Measurements from ENCODE around the gene LYRM9.
"Not testable (repeated sequence)": the region's sequence is repeated elsewhere in the genome, so short reads cannot be mapped to it uniquely, and the experiment has no call there.

The LYRM9 gene

GRCh38 chr17:27905447-27906225 is 12.5 kb upstream of the LYRM9 start:
- DNase-seq, result no peak

- no peak for DNase-seq
Measured at GRCh38 chr17:27904534-27905446, 11.6 kb upstream of the LYRM9 start.

- DNase-seq, result no peak
Measured at GRCh38 chr17:27904114-27904513, 10.9 kb upstream of the LYRM9 start.

DNA sequence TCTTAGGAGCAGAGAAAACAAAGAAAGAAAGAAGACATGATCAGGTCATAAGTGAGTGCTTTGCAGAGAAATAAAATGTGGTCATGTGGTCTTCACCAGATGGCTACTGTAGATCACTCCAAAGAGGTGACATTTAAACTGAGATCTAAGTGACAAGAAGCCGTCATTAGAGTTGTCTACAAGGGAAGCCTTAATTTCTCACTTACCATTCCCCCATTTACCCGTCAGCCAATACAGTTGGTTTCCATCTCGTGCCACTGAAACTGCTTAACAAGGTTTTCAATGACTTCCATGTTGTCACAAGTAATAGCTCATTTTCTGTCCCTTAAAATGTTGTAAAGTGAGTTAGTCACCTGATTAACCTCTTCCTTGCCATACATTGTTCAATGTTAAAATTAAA is 6.4 kb upstream of the LYRM9 start:
- no peak for DNase-seq

DNA sequence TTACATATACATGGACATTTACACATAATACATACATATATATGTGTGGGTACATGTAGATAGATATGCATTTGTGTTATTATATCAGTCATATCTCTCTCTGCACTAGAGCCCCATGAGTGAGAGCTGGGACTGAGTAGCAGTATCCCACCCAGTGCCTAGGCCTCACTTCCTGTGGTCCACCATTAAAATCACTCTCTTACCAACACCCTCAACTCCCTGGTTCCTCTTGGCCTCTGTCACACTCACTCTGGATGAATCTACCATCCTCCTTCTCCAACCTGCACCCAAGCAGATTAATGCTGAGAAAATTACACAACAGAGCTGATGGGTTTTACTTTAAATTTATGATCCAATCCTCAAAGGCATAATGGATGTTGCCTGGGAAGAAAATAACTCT is 4.9 kb upstream of the LYRM9 start:
- no peak for DNase-seq

- DNase-seq, result no peak
Measured at GRCh38 chr17:27896701-27897100, 3.5 kb upstream of the LYRM9 start.

- DNase-seq, result no peak
Measured at GRCh38 chr17:27895940-27896535, 2.9 kb upstream of the LYRM9 start.

DNA sequence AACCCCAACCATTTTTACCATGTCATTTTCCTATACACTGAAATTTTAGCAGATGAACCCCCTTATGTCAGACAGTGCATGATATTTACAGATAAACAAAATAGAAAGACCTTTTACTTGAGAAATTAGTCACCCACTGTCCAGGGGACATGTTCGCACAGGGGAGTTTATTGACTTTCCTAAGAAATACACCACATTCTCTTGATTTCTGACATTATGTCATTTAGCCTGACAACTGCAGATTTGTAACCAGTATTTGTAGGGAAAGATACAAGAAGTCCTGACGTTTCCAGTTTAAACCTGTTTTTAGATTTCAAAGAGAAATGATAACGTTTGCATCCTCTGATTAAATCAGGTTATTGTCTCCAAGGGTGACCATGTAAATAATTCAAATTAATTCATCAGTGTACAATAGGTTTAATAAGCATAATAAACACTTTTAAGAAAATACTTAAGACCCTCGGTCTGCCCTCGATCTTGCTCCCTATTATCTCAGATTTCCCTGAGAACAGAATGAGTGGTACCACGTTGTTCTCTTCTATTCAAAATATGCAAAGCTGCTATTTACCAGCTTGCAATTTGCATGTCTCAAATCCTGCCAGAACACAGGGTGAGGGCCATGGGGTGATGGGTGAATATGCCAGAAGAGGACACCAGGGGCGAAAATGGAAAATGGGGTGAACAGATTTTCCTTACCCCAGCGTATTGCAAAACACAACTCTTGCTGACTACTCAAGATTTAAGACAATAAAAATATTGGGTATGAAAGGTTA is 2.1 kb upstream of the LYRM9 start:
- DNase-seq, result no peak

GRCh38 chr17:27893841-27894503 is 807 bp upstream of the LYRM9 start:
- DNase-seq, result no peak

DNA sequence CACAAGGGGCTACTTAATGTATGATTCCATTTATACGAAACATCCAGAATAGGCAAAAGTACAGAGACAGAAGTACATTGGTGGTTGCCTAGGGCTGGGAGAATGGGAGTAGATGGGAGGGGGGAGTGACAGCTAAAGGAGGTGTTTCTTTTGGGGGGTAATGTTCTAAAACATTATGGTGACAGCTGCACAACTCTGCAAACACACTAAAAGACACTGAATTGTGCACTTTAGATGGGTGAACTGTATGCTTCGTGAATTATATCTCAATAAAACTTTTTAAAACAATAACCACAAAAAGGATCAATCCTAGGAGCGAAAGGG is 661 bp downstream of the LYRM9 start:
- no peak for DNase-seq

DNA sequence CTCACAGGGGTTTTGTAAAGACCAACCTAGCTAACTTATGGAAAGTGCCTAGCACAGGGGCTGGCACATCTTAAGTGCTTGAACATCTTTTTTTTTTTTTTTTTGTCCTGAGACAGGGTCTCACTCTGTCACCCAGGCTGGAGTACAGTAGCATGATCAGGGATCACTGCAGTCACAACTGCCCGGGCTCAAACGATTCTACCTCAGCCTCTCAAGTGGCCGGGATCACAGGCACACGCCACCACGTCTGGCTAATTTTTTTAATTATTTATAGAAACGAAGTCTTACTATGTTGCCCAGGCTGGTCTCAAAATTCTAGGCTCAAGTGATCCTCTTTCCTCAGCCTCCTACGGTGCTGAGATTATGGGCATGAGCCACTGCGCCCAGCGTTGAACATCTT is 1.3 kb downstream of the LYRM9 start:
- DNase-seq, result no peak

DNA sequence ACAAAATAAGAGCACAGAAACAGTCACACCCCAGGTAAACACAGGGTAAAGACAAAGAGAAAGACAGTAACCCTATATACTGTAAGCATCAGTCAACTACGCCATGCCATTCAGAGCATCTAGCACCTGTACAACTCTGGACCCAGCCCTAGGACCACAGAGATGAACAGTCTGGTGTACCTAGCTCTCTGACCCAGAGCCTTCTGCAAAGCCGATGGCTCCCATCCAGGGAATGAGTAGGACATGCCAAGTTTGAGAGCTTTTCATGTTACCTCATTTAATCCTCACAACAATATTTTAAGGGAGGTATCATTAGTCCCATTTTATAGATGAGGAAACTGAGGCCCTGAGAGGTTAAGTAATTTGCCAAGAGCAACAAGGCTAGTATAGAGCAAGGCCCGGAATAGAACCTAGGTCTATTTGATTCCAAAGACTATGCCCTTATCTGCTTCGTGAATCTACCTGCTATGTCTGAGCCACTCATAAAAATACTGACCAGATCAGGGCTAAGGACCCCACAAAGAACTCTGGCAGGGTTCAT is 3.4 kb downstream of the LYRM9 start:
- DNase-seq, result no peak

DNA sequence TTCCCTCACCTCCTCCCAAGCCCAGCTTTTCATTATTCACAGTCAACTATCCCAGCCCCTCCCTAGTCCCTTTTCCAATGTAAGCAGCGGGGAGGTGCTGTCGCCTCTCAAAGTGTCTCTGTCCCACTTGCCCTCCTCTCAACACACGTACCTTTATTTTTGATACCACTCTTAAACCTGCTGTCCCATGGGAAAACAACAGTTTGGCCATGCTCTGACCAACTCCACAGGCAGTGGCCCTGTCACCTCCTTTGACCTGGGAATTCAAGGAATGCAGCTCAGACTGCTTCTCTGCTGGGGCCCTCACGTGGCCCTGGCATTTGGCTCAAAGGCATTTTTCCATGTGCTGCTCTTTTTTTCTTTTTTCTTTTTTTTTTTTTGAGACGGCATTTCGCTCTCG is 4.2 kb downstream of the LYRM9 start:
- no peak for DNase-seq

- DNase-seq, result no peak
Measured at GRCh38 chr17:27888067-27888466, 5.1 kb downstream of the LYRM9 start.

DNA sequence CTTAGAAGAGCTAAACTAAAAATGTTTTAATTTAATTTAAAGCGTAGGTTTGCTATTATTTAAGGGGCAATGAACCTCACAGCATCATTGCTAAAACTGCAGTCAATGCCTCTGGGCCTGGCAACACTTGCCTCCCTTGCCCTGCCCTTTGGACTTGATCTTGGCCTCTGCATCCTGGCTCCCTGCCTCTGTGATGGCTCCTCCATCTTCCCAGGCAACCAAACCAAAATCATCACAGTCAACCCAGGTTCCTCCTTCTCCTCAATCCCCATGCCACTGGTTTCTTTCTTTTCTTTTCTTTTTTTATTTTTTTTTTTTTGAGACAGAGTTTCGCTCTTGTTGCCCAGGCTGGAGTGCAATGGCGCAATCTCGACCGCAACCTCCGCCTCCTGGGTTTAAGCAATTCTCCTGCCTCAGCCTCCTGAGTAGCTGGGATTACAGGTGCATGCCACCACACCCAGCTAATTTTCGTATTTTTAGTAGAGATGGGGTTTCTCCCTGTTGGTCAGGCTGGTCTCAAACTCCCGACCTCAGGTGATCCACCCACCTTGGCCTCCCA is 6.7 kb downstream of the LYRM9 start:
- not testable (repeated sequence) for DNase-seq

- DNase-seq, result no peak
Measured at GRCh38 chr17:27882162-27882840, 10.9 kb downstream of the LYRM9 start.

- peak; percentile 43 for DNase-seq
Measured at GRCh38 chr17:27879987-27880608, 13.1 kb downstream of the LYRM9 start.

- DNase-seq, result peak; percentile 5
Measured at GRCh38 chr17:27878776-27879562, 14.2 kb downstream of the LYRM9 start.

- no peak for DNase-seq
Measured at GRCh38 chr17:27873746-27874145, 19.4 kb downstream of the LYRM9 start.

DNA sequence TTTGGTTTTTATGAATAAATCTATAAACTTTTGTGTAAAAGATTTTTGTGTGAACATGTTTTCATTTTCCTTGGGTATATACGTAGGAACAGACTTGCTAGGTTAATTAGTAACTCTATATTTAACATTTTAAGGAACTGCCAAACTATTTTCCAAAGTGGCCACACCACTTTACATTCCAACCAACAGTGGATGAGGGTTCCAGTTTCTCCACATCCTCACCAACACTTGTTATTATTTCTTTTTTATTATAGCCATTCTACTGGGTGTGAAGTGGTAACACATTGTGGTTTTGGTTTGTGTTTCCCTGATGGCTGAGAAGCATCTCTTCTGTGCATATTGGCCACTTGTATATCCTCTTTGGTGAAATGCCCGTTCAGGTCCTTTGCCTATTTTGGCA is 20.0 kb downstream of the LYRM9 start:
- DNase-seq, result no peak
